ENCODE results near the gene TMC6. TPM values are rescaled to one million over a fixed set of nuclear protein-coding genes. Genes with fewer than 3 reads are reported as not detected.
A peak's percentile ranks its signal among the peaks of the same experiment; 100 is the strongest.
"Not testable (repeated sequence)": the region's sequence is repeated elsewhere in the genome, so short reads cannot be mapped to it uniquely, and the experiment has no call there.

The TMC6 gene
- total RNA-seq, 1 donor from 2014 or later = 2.9 TPM

DNA sequence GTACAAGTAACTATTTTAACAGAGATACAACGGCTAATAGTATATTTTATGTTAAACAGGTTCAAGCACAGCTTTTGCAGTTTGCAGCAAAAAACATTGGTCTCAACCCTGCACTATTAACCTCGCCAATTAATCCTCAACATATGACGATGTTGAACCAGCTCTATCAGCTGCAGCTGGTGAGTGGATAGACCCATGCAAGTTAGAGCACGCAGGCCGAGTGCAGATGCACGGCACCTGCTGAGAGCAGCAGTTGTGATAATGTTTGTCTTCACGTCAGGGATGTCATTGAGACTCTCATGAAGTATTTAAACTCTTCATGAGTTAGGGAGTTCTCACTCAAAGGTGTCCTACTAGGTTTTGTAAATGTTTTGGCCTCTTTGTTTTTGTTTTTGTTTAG, 45.6 kb downstream of the TMC6 start:
- DNase-seq (ENCODE audit: low read depth) = no peak

DNA sequence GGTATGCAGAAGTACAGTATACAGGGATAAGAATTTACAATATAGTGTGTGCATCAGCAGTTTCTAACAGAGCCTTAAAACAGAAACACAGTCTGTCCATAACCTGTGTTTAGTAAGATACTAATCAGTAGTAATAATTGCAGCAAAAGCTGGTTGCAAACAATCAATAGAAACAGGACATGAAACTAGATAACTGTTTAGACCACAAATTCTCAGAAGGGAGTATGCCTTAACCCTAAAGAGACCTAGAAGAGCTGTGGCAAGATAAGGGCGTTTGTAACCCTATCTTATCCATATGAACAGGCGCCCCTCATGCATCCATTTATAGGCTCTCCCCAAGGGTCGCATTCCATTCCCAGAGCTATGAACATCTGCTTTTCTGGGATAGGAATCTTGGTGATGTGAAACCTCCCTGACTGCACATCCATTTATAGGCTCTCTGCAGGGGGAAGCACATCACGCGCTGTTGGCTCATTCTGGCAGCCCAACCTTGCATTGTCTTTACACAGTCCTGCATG, 46.1 kb downstream of the TMC6 start:
- DNase-seq (ENCODE audit: low read depth) = not testable (repeated sequence)

DNA sequence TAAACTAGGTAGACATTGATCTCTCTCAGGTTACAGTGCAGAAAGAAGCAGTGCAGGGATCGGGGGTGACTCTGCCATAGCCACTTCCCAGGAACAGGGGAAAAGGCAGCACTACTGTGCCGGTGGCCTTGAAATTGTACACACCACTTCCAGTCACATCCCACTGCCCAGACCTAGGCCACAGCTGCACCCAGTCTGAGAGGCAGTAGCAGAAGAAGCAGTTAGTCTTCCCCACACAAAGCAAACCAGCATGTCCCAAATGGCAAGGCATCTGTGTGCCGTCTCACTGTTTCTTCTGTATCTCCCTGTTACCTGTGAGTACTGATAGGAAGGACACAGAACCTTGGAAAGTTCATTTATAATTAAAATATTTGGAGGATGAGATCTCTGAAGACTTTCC, 47.0 kb downstream of the TMC6 start:
- DNase-seq (ENCODE audit: low read depth) = no peak

DNA sequence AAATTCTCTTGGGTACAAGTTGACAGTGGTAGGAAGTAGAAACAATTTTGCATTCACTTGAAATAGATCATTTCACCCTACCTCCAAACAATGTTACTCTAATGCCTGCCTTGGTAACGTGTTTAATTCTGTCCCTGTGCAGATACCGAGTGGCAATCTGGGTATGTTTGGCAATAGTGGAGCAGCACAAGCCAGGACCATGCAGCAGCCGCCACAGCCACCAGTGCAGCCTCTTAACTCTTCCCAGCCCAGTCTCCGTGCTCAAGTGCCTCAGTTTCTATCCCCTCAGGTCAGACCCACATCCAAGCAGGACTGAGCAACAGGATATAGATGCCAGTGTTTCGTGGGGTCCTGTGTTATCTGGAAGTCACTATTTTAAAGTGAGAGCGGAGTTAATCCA, 49.3 kb downstream of the TMC6 start:
- no peak for DNase-seq (ENCODE audit: low read depth)

DNA sequence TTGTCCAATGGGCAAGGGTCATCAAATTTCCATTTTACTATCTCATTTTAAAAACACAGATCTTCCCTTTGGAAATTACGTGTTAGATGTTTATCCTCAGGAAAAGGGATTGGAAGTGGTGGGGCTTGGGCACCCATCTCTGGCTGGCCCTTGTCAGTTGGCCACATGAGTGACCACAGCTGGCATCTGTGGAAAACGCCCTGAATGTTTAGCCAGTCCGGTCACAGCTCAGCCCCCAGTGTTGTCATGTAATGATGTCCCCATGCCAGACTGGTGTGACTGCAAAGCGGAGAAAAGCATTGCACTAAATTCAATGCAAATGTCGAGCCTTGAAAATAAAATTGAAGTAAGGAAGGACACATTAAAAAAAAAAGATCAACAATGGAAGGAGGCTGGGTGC, 53.0 kb downstream of the TMC6 start:
- DNase-seq (ENCODE audit: low read depth) = peak; percentile 41

DNA sequence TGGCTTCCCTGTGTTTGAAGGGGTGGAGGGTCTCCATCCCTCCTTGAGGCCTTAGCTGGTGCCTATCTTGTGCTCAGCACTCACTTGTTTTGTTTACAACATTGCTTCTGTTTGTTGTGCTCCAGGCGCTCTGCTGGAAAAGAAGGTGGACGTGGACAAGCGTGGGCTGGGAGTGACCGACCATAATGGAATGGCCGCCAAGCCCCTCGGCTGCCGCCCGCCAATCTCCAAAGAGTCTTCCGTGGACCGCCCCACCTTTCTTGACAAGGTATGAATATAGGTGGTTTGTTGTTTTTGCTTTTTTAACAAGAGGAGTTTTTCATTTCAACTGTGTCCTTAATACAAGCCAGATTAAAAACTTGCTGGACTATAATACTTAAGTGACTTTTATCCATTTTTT, 53.5 kb downstream of the TMC6 start:
- DNase-seq (ENCODE audit: low read depth) = no peak

DNA sequence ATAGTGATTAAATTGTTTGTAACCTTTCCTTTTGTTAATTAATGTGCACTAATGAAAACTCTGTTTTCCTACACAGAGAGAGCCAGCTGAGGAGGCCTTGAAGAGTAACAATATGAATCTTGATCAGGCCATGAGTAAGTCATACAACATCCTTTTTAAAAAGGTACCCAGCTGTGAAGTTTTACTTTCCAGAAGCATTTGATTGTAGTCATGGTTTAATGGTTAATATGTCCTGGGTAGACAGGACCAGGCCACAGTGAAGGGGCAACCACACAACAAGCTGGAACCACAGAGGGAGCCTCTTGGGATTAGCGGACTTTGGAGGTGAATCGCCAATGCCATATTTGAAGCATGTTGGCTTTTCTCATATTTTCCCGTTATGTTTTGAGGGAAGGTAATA, 55.6 kb downstream of the TMC6 start:
- DNase-seq (ENCODE audit: low read depth) = no peak

DNA sequence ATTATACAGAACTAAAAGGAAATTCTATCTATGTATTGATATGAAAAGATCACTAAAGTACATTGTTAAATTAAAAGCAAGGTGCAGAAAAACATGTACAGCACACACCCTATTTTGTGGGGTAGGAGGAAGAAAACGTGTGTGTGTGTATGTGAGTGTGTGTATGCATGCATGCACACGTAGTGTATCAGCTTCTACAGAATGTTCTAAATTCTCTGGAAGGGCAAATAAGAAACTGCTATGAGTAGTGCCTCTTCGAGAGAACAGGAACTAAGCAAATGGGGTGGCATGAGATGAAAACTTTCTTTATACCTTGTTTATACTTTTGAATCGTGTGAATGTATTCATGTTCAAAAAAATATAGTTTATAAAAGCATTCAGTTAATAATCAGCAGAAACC, 58.9 kb downstream of the TMC6 start:
- DNase-seq (ENCODE audit: low read depth) = no peak

DNA sequence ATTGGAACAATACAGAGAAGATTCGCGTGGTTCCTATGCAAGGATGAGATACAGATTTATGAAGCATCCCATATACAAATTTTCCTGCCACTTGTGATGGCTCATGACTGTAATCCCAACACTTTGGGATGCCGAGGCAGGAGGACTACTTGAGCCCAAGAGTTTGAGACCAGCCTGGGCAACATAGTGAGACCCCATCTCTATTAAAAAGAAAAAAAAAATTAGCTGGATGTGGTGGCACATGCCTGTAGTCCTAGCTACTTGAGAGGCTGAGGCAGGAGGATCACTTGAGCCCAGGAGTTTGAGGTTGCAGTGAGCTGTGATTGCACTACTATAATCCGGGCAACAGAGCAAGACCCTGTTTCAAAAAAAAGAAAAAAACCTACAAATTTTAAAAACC, 61.6 kb downstream of the TMC6 start:
- not testable (repeated sequence) for DNase-seq (ENCODE audit: low read depth)

DNA sequence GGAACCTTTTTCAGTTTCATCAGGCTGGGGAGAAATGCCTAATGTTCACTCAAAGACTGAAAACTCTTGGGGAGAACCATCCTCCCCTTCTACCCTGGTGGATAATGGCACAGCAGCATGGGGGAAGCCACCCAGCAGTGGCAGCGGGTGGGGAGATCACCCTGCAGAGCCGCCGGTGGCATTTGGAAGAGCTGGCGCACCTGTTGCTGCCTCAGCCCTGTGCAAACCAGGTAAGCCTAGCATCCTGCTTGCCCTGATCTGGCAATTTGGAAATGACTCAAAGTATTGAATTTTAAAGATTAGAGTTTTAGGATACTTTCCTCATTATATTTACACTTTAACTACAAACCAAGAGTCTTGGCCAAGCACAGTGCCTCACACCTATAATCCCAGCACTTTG, 63.8 kb downstream of the TMC6 start:
- no peak for DNase-seq (ENCODE audit: low read depth)

DNA sequence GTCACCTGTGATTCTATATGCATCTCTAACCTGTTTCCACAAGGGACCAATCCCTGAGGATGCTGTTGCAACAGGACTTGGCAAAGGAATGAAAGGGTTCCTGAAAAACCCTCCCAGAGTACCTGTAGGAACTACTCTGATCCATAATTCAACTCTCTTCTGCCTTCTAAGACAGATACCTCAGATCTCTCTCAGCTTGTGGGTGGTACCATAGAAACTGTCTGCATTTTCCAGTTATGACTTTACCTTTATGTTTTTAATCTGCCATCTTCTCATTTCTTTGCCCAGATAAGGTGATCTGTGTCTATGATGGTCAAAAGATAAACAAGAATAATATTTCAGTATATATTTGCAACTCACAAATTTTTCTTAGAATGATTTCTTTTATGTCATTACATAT, 65.1 kb downstream of the TMC6 start:
- DNase-seq (ENCODE audit: low read depth) = no peak

DNA sequence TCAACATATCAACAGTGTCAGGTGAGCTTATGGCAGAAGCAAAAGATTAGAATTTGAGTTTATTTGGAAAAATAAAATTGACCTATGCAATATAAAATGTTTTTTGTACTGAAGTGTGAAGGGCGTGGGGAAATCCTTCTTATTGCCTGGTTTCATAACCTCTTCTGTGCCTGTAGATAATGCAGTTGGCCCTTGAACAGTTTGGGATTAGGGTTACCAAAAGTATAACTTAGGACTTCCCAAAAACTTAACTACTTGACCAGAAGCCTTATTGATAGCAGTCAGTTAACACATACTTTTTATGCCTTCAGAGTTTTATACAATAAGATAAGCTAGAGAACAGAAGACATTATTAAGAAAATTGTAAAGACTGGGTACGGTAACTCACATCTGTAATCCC, 66.0 kb downstream of the TMC6 start:
- no peak for DNase-seq (ENCODE audit: low read depth)

Other genes starting within 250 kb of the TMC6 start
- gene TNRC6C, start 170.1 kb downstream of the TMC6 start, total RNA-seq = 3.2 and 5.6 TPM in 2 replicates
- gene TMC8, start 2.0 kb upstream of the TMC6 start, total RNA-seq = not detected in 2 replicates
- gene C17orf99, start 17.6 kb upstream of the TMC6 start, total RNA-seq = not detected in 2 replicates
- 77.0 and 109 TPM in 2 replicates for gene SYNGR2, start 39.8 kb upstream of the TMC6 start, total RNA-seq
- gene TK1, start 58.3 kb upstream of the TMC6 start, total RNA-seq = 3.6 and 4.5 TPM in 2 replicates
- gene AFMID, start 58.6 kb upstream of the TMC6 start, total RNA-seq = 23.3 and 23.9 TPM in 2 replicates
- gene BIRC5, start 85.5 kb upstream of the TMC6 start, total RNA-seq = 2.7 and 2.8 TPM in 2 replicates
- not detected in 2 replicates for gene TMEM235, start 102.9 kb upstream of the TMC6 start, total RNA-seq
- 36.0 and 38.3 TPM in 2 replicates for gene SOCS3, start 231.3 kb upstream of the TMC6 start, total RNA-seq
- gene PGS1, start 249.9 kb upstream of the TMC6 start, total RNA-seq = 37.9 and 53.2 TPM in 2 replicates